Progenitor cell of endocrine pancreas (in vitro differentiated cells): ENCODE results near the gene ATP10A. TPM values are rescaled to one million over a fixed set of nuclear protein-coding genes. Genes with fewer than 3 reads are reported as not detected.

ENCODE experiments used
- DNase-seq: peaks from one replicate; pipeline ENCODE4 v3.0.0; 2021; ENCODE audit warnings: low spot score; ENCODE audit not compliant: unreplicated experiment
- H3K27ac Mint-ChIP-seq: 2 replicates; pipeline ENCODE4 v1.8.0; 2021; ENCODE audit warnings: mild to moderate bottlenecking, moderate library complexity, mixed read lengths
- H3K27me3 Mint-ChIP-seq: 2 replicates; pipeline ENCODE4 v1.8.0; 2021; ENCODE audit warnings: mixed read lengths
- H3K36me3 Mint-ChIP-seq: 2 replicates; pipeline ENCODE4 v1.8.0; 2022; ENCODE audit warnings: mixed read lengths; ENCODE audit not compliant: insufficient read depth
- H3K4me1 Mint-ChIP-seq: 2 replicates; pipeline ENCODE4 v1.8.0; 2021; ENCODE audit warnings: low read depth, mixed read lengths
- H3K4me3 Mint-ChIP-seq: 2 replicates; pipeline ENCODE4 v1.8.0; 2021; ENCODE audit warnings: low read depth, mild to moderate bottlenecking, moderate library complexity, mixed read lengths
- H3K9me3 Mint-ChIP-seq: 2 replicates; pipeline ENCODE4 v1.8.0; 2021; ENCODE audit warnings: low read depth, mixed read lengths
- CTCF ChIP-seq: fragments of 200-600 bp; sonication (generic); IDR thresholded peaks from one replicate; pipeline ENCODE4 v1.5.0; 2021; ENCODE audit warnings: antibody characterized with exemption, mild to moderate bottlenecking; ENCODE audit not compliant: unreplicated experiment
- total RNA-seq: library from RNA; stranded (reverse); gene quantifications from 2 replicates; pipeline ENCODE4 v1.2.1, GENCODE V29; 2021

The ATP10A gene
- total RNA-seq, 1 donor from 2014 or later = 0.07 TPM

- H3K36me3 Mint-ChIP-seq = no peaks in the 10 kb centered on the region
- no peak for TF ChIP-seq CTCF
- H3K4me1 Mint-ChIP-seq = no peaks in the 10 kb centered on the region
- H3K27me3 Mint-ChIP-seq = peaks cover 7% of the 10 kb centered on the region
- H3K27ac Mint-ChIP-seq = no peak overlapping the region
- no peak for DNase-seq
- no peak overlapping the region for H3K4me3 Mint-ChIP-seq
- H3K9me3 Mint-ChIP-seq = no peaks in the 10 kb centered on the region
Measured at GRCh38 chr15:25891081-25891480, 28.0 kb upstream of the ATP10A start.

- Mint-ChIP-seq H3K4me1 (no peaks in the 10 kb centered on the region), H3K36me3 (no peaks in the 10 kb centered on the region), H3K4me3 (no peak overlapping the region), H3K27me3 (peaks cover 7% of the 10 kb centered on the region), H3K9me3 (no peaks in the 10 kb centered on the region), H3K27ac (no peak overlapping the region)
- no peak for DNase-seq
- TF ChIP-seq CTCF = no peak
Measured at GRCh38 chr15:25890529-25890928, 27.4 kb upstream of the ATP10A start.

- Mint-ChIP-seq H3K27me3 (peaks cover 3% of the 10 kb centered on the region), H3K27ac (no peak overlapping the region), H3K9me3 (no peaks in the 10 kb centered on the region), H3K4me1 (no peaks in the 10 kb centered on the region), H3K4me3 (no peak overlapping the region), H3K36me3 (no peaks in the 10 kb centered on the region)
- DNase-seq = no peak
- no peak for TF ChIP-seq CTCF
Measured at GRCh38 chr15:25887870-25888269, 24.7 kb upstream of the ATP10A start.

GRCh38 chr15:25886498-25887140 is 23.5 kb upstream of the ATP10A start:
- Mint-ChIP-seq H3K9me3 (no peaks in the 10 kb centered on the region), H3K4me1 (no peaks in the 10 kb centered on the region), H3K27me3 (no peaks in the 10 kb centered on the region), H3K36me3 (no peaks in the 10 kb centered on the region), H3K27ac (no peak overlapping the region), H3K4me3 (no peak overlapping the region)
- no peak for TF ChIP-seq CTCF
- DNase-seq = no peak

- Mint-ChIP-seq H3K4me1 (no peaks in the 10 kb centered on the region), H3K27ac (no peak overlapping the region), H3K36me3 (no peaks in the 10 kb centered on the region), H3K9me3 (no peaks in the 10 kb centered on the region), H3K4me3 (no peak overlapping the region), H3K27me3 (no peaks in the 10 kb centered on the region)
- no peak for TF ChIP-seq CTCF
- no peak for DNase-seq
Measured at GRCh38 chr15:25884370-25884769, 21.2 kb upstream of the ATP10A start.
